GM21786 (cell line): Measurements from ENCODE around the gene LHPP.
"Not testable (repeated sequence)": the region's sequence is repeated elsewhere in the genome, so short reads cannot be mapped to it uniquely, and the experiment has no call there.

Experiments used
- ATAC-seq: cut with Tn5 transposase; IDR thresholded peaks from one replicate; pipeline ENCODE4 v1.9.1; 2021; ENCODE audit not compliant: unreplicated experiment

LHPP gene

GRCh38 chr10:124568848-124569622 is 107.4 kb downstream of the LHPP start:
- ATAC-seq, result no peak

- no peak for ATAC-seq
Measured at GRCh38 chr10:124569623-124570470, 108.2 kb downstream of the LHPP start.

- no peak for ATAC-seq
Measured at GRCh38 chr10:124570646-124571045, 109.0 kb downstream of the LHPP start.

- ATAC-seq, result no peak
Measured at GRCh38 chr10:124572751-124573150, 111.1 kb downstream of the LHPP start.

- no peak for ATAC-seq
Measured at GRCh38 chr10:124573726-124574455, 112.3 kb downstream of the LHPP start.

- no peak for ATAC-seq
Measured at GRCh38 chr10:124574456-124575070, 112.9 kb downstream of the LHPP start.

GRCh38 chr10:124575107-124576035 is 113.7 kb downstream of the LHPP start:
- no peak for ATAC-seq

- no peak for ATAC-seq
Measured at GRCh38 chr10:124576526-124577420, 115.2 kb downstream of the LHPP start.

- ATAC-seq, result no peak
Measured at GRCh38 chr10:124577651-124578050, 116.0 kb downstream of the LHPP start.

- ATAC-seq, result no peak
Measured at GRCh38 chr10:124578231-124579010, 116.8 kb downstream of the LHPP start.

- no peak for ATAC-seq
Measured at GRCh38 chr10:124579011-124579399, 117.4 kb downstream of the LHPP start.

- no peak for ATAC-seq
Measured at GRCh38 chr10:124586142-124586541, 124.5 kb downstream of the LHPP start.

GRCh38 chr10:124587811-124588211 is 126.2 kb downstream of the LHPP start:
- ATAC-seq, result no peak

- ATAC-seq, result not testable (repeated sequence)
Measured at GRCh38 chr10:124588341-124588735, 126.7 kb downstream of the LHPP start.

GRCh38 chr10:124588736-124589490 is 127.3 kb downstream of the LHPP start:
- ATAC-seq, result no peak

GRCh38 chr10:124589491-124590041 is 127.9 kb downstream of the LHPP start:
- ATAC-seq, result no peak
